ENCODE results near the gene PPP1R13B. TPM values are rescaled to one million over a fixed set of nuclear protein-coding genes. Genes with fewer than 3 reads are reported as not detected.

PPP1R13B gene
- polyA plus RNA-seq, 1 of the 3 experiments (the other 2 are of a cell fraction), result 5.7 TPM

GRCh38 chr14:103744621-103745395 lies 102.6 kb downstream of the PPP1R13B start:
- no peaks in the 10 kb centered on the region for H4K20me1 ChIP-seq (ENCODE audit: insufficient read depth)
- no peaks in the 10 kb centered on the region for H3K9me3 ChIP-seq
- no peaks in the 10 kb centered on the region for H3F3A ChIP-seq (replicated peaks; ENCODE audit: insufficient read depth)
- H3K27ac ChIP-seq (ENCODE audit: low read depth in 2 of 2, low read length in 1 of 2), result no peak overlapping the region
- H3K4me3 ChIP-seq (ENCODE audit: low read depth in 2 of 2, low read length in 1 of 2), result no peak overlapping the region
- no peaks in the 10 kb centered on the region for H3K79me2 ChIP-seq (ENCODE audit: insufficient read depth)
- H3K27me3 ChIP-seq (ENCODE audit: insufficient read depth), result no peaks in the 10 kb centered on the region
- POLR2A ChIA-PET, result interaction anchor here (0.6 kb wide), 1 partner anchor 172 kb away, joined by 4 read pairs; no protein-coding TSS in a partner anchor
- no peak overlapping the region for H3K4me2 ChIP-seq
- no peak for DNase-seq
- H3K9ac ChIP-seq, result no peak overlapping the region
- H3K9me2 ChIP-seq, result no peaks in the 10 kb centered on the region
- 92% methylated on average over 14 of the region's 15 CpGs for WGBS (ENCODE audit: low lambda C conversion rate)
- H2AFZ ChIP-seq (ENCODE audit: low read depth), result no peak overlapping the region
- TF ChIP-seq MXI1 (IDR thresholded peaks at IDR 0.05; ENCODE audit: low read depth, low read length), result no peak
- TF ChIP-seq PBX3 (IDR thresholded peaks at IDR 0.05), result no peak
- no peak for TF ChIP-seq RCOR1 (IDR thresholded peaks at IDR 0.05; ENCODE audit: low read length)
- TF ChIP-seq MAX (IDR thresholded peaks at IDR 0.05; ENCODE audit: low read depth), result no peak
- TF ChIP-seq GATA2 (CRISPR knock-in tag; IDR thresholded peaks at IDR 0.05), result no peak
- TF ChIP-seq SIN3A (IDR thresholded peaks at IDR 0.05; ENCODE audit: borderline replicate concordance, low read depth, low read length), result no peak
- no peak for TF ChIP-seq JUND (IDR thresholded peaks at IDR 0.05)
- no peak for TF ChIP-seq USF2 (IDR thresholded peaks at IDR 0.05; ENCODE audit: borderline replicate concordance, low read depth, low read length)
- TF ChIP-seq NRF1 (IDR thresholded peaks at IDR 0.05; ENCODE audit: low read depth, low read length), result no peak
- no peak for TF ChIP-seq POLR2AphosphoS5 (IDR thresholded peaks at IDR 0.05; ENCODE audit: low read depth, low read length)
- TF ChIP-seq GABPA (IDR thresholded peaks at IDR 0.05; ENCODE audit: low read depth), result no peak
- no peak for TF ChIP-seq FOXM1 (IDR thresholded peaks at IDR 0.05; ENCODE audit: low read depth)
- no peak for TF ChIP-seq EZH2phosphoT487 (IDR thresholded peaks at IDR 0.05; ENCODE audit: borderline replicate concordance, low read depth)
- TF ChIP-seq MEF2A (IDR thresholded peaks at IDR 0.05; ENCODE audit: borderline replicate concordance, low read depth), result no peak
- H3K4me1 ChIP-seq (ENCODE audit: control insufficient read depth in 1 of 2, insufficient read depth in 2 of 2, low read depth in 1 of 2, low read length in 1 of 2), result no peaks in the 10 kb centered on the region; a peak in 1 of 4 replicates
- CTCF ChIA-PET, result interaction anchor here (0.9 to 1.1 kb wide), 2 partner anchors 10 to 64 kb away, joined by 3 read pairs; no protein-coding TSS in a partner anchor
- H3K36me3 ChIP-seq (replicated peaks in 1 of 2; ENCODE audit: control insufficient read depth in 1 of 2, insufficient read depth in 2 of 2, low read length in 1 of 2), result peaks cover 0 to 14% of the 10 kb centered on the region in 2 experiments

GRCh38 chr14:103743691-103744090 lies 103.7 kb downstream of the PPP1R13B start:
- DNase-seq, result no peak
- Histone ChIP-seq H3K36me3 (replicated peaks in 1 of 2; ENCODE audit: control insufficient read depth in 1 of 2, insufficient read depth in 2 of 2, low read length in 1 of 2) (peaks cover 0 to 15% of the 10 kb centered on the region in 2 experiments), H3K9me3 (no peaks in the 10 kb centered on the region), H3K9ac (no peak overlapping the region), H3K27me3 (ENCODE audit: insufficient read depth) (no peaks in the 10 kb centered on the region), H3K27ac (ENCODE audit: low read depth in 2 of 2, low read length in 1 of 2) (no peak overlapping the region), H3K9me2 (no peaks in the 10 kb centered on the region), H3K4me1 (ENCODE audit: control insufficient read depth in 1 of 2, insufficient read depth in 2 of 2, low read depth in 1 of 2, low read length in 1 of 2) (no peaks in the 10 kb centered on the region; a peak in 1 of 4 replicates), H3K4me3 (ENCODE audit: low read depth in 2 of 2, low read length in 1 of 2) (no peak overlapping the region), H2AFZ (ENCODE audit: low read depth) (no peak overlapping the region), H4K20me1 (ENCODE audit: insufficient read depth) (no peaks in the 10 kb centered on the region), H3K4me2 (no peak overlapping the region), H3F3A (replicated peaks; ENCODE audit: insufficient read depth) (no peaks in the 10 kb centered on the region), H3K79me2 (ENCODE audit: insufficient read depth) (no peaks in the 10 kb centered on the region)
- 94% methylated on average over 7 of the region's 15 CpGs for WGBS (ENCODE audit: low lambda C conversion rate)
- TF ChIP-seq NRF1 (IDR thresholded peaks at IDR 0.05; ENCODE audit: low read depth, low read length), result no peak
- TF ChIP-seq RCOR1 (IDR thresholded peaks at IDR 0.05; ENCODE audit: low read length), result no peak
- no peak for TF ChIP-seq MEF2A (IDR thresholded peaks at IDR 0.05; ENCODE audit: borderline replicate concordance, low read depth)
- no peak for TF ChIP-seq FOSL2 (IDR thresholded peaks at IDR 0.05; ENCODE audit: borderline replicate concordance, low read depth)
- ChIA-PET CTCF (no interaction called here), POLR2A (no interaction called here)
